Activated CD4-positive, alpha-beta T cell treated with anti-CD3 and anti-CD28 coated beads, Interleukin-2, amount 50 U/mL, for 24 hours (primary cell): ENCODE results near the gene SLC36A4.
"Not testable (repeated sequence)": the region's sequence is repeated elsewhere in the genome, so short reads cannot be mapped to it uniquely, and the experiment has no call there.

ENCODE experiments used
- DNase-seq, 2 donors: peaks; one replicate each; pipeline ENCODE4 v3.0.0-alpha.2; 2020; ENCODE audit warnings: low read depth in 1 of 2, low spot score in 1 of 2

Gene SLC36A4

GRCh38 chr11:93194673-93195291, 3.0 kb downstream of the SLC36A4 start:
- DNase-seq = no peak

- DNase-seq = no peak
These were observed 4.1 kb downstream of the SLC36A4 start for GRCh38 chr11:93193731-93194130.

GRCh38 chr11:93192163-93192562, 5.6 kb downstream of the SLC36A4 start:
- DNase-seq = no peak

- no peak for DNase-seq
These were observed 8.3 kb downstream of the SLC36A4 start for GRCh38 chr11:93189462-93189861.

- DNase-seq = no peak
These were observed 9.1 kb downstream of the SLC36A4 start for GRCh38 chr11:93188726-93189125.

GRCh38 chr11:93187290-93187689, 10.5 kb downstream of the SLC36A4 start:
- DNase-seq = no peak

- DNase-seq = not testable (repeated sequence)
These were observed 19.9 kb downstream of the SLC36A4 start for GRCh38 chr11:93177891-93178290.

GRCh38 chr11:93169950-93170561, 27.7 kb downstream of the SLC36A4 start:
- DNase-seq = no peak

- DNase-seq = no peak
These were observed 28.6 kb downstream of the SLC36A4 start for GRCh38 chr11:93169143-93169542.

- DNase-seq = no peak
These were observed 30.9 kb downstream of the SLC36A4 start for GRCh38 chr11:93166862-93167261.

GRCh38 chr11:93166194-93166593, 31.6 kb downstream of the SLC36A4 start:
- no peak for DNase-seq

GRCh38 chr11:93160808-93161207, 37.0 kb downstream of the SLC36A4 start:
- no peak for DNase-seq

- DNase-seq = no peak
These were observed 37.6 kb downstream of the SLC36A4 start for GRCh38 chr11:93160156-93160555.

GRCh38 chr11:93159721-93160120, 38.1 kb downstream of the SLC36A4 start:
- no peak for DNase-seq

GRCh38 chr11:93155738-93156137, 42.1 kb downstream of the SLC36A4 start:
- no peak for DNase-seq

- no peak for DNase-seq
These were observed 52.3 kb downstream of the SLC36A4 start for GRCh38 chr11:93145390-93145915.

- no peak for DNase-seq
These were observed 54.0 kb downstream of the SLC36A4 start for GRCh38 chr11:93143800-93144199.

- DNase-seq = no peak
These were observed 54.6 kb downstream of the SLC36A4 start for GRCh38 chr11:93143186-93143585.

- DNase-seq = no peak
These were observed 64.2 kb downstream of the SLC36A4 start for GRCh38 chr11:93133488-93134109.

- no peak for DNase-seq
These were observed 65.0 kb downstream of the SLC36A4 start for GRCh38 chr11:93132836-93133235.

GRCh38 chr11:93131709-93132108, 66.1 kb downstream of the SLC36A4 start:
- no peak for DNase-seq

- DNase-seq = no peak
These were observed 69.2 kb downstream of the SLC36A4 start for GRCh38 chr11:93128574-93128973.
